ENCODE results near the gene PRSS22. TPM values are rescaled to one million over a fixed set of nuclear protein-coding genes. Genes with fewer than 3 reads are reported as not detected.

The PRSS22 gene
- total RNA-seq, 4 donors from 2014 or later, result 2.5 to 11.2 TPM; not detected in 2

DNA sequence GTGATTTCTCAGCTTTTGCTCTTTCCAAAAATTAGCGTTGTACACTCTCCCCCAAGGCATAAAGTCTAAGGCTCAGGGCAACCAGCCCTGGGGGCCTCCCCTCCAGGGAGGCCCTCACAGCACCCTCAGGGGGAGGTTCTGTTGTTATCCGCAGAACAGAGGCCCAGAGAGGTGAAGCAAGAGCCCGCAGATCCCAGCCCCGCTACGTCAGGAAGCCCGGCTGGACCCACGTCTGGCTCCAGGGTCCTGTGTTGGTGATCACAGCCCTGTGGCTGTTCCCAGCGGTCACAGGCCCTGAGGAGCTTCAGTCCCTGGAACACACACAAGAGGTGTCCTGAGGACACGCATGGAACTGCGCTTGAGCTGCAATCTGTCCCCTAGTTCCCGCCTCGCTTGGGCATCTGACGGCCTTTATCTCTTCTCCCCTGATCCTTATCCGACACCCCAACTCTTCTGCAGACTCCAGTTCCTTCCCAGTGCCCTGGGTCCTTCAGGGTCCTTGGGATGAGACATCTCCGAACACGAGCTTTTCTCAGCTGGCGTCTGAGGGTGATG, 29.0 kb downstream of the PRSS22 start:
- no peaks in the 10 kb centered on the region for H3K36me3 ChIP-seq
- intact Hi-C loops (cut with DNase I; ENCODE audit: low total_unique reads) (no loop called here), in situ Hi-C loops (cut with MboI; ENCODE audit: low pct_ligation_motif_present in 1 of 4, low pct_unique_long_range_greater_than_20kb in 1 of 4, low sequenced_read_pairs in 3 of 4) (no loop called here)
- TF ChIP-seq POLR2A (IDR thresholded peaks at IDR 0.05), result no peak
- TF ChIP-seq, protein P1, sequence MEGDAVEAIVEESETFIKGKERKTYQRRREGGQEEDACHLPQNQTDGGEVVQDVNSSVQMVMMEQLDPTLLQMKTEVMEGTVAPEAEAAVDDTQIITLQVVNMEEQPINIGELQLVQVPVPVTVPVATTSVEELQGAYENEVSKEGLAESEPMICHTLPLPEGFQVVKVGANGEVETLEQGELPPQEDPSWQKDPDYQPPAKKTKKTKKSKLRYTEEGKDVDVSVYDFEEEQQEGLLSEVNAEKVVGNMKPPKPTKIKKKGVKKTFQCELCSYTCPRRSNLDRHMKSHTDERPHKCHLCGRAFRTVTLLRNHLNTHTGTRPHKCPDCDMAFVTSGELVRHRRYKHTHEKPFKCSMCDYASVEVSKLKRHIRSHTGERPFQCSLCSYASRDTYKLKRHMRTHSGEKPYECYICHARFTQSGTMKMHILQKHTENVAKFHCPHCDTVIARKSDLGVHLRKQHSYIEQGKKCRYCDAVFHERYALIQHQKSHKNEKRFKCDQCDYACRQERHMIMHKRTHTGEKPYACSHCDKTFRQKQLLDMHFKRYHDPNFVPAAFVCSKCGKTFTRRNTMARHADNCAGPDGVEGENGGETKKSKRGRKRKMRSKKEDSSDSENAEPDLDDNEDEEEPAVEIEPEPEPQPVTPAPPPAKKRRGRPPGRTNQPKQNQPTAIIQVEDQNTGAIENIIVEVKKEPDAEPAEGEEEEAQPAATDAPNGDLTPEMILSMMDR (IDR thresholded peaks at IDR 0.05), result no peak
- no peak for TF ChIP-seq POLR2AphosphoS5 (IDR thresholded peaks at IDR 0.05)
- TF ChIP-seq EP300 (IDR thresholded peaks at IDR 0.05; ENCODE audit: low read depth), result no peak
- DNase-seq, result no peak
- 93% methylated on average over 17 of the region's 17 CpGs; no CpG with 5 or more reads in 1 of the 2 donors for WGBS, 2 donors (ENCODE audit: low coverage in 1 of 2)
- no peaks in the 10 kb centered on the region for H3K9me3 ChIP-seq
- peaks cover 0 to 15% (median 9%) of the 10 kb centered on the region in 4 donors for H3K4me1 ChIP-seq
- H3K27ac ChIP-seq, result peak overlapping the region in 1 of 4 donors; percentile 75
- no peak overlapping the region for H3K4me3 ChIP-seq
- H3K27me3 ChIP-seq, result peaks cover 8% of the 10 kb centered on the region

DNA sequence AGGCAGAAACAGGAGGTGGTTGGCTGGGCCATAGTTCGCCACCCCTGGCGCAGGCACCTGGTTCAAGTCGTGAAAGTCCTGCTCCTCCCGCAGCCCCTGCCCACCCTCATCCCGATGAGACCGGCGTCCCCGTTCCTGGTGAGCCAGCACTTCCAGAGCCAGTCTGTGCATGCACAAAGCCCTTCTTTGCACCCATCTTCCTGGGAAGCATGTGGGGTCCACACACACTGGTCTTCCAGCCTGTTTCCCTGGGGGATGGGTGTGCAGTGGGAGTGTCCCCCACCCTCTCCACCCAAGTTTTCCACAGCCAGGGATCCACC, 29.5 kb downstream of the PRSS22 start:
- WGBS, 2 donors (ENCODE audit: low coverage in 1 of 2), result 91% methylated on average over 8 of the region's 8 CpGs; no CpG with 5 or more reads in 1 of the 2 donors
- no peak for TF ChIP-seq POLR2AphosphoS5 (IDR thresholded peaks at IDR 0.05)
- TF ChIP-seq, protein P1 (IDR thresholded peaks at IDR 0.05), result no peak
- TF ChIP-seq POLR2A (IDR thresholded peaks at IDR 0.05), result no peak
- no peak for TF ChIP-seq EP300 (IDR thresholded peaks at IDR 0.05; ENCODE audit: low read depth)
- no peaks in the 10 kb centered on the region for H3K36me3 ChIP-seq
- in situ Hi-C loops (cut with MboI; ENCODE audit: low pct_ligation_motif_present in 1 of 4, low pct_unique_long_range_greater_than_20kb in 1 of 4, low sequenced_read_pairs in 3 of 4), result no loop called here
- no peak for DNase-seq
- H3K27me3 ChIP-seq, result peaks cover 8% of the 10 kb centered on the region
- no peak overlapping the region for H3K4me3 ChIP-seq
- intact Hi-C loops (cut with DNase I; ENCODE audit: low total_unique reads), result no loop called here
- peaks cover 0 to 15% (median 9%) of the 10 kb centered on the region in 4 donors for H3K4me1 ChIP-seq
- H3K27ac ChIP-seq, result no peak overlapping the region
- H3K9me3 ChIP-seq, result no peaks in the 10 kb centered on the region

DNA sequence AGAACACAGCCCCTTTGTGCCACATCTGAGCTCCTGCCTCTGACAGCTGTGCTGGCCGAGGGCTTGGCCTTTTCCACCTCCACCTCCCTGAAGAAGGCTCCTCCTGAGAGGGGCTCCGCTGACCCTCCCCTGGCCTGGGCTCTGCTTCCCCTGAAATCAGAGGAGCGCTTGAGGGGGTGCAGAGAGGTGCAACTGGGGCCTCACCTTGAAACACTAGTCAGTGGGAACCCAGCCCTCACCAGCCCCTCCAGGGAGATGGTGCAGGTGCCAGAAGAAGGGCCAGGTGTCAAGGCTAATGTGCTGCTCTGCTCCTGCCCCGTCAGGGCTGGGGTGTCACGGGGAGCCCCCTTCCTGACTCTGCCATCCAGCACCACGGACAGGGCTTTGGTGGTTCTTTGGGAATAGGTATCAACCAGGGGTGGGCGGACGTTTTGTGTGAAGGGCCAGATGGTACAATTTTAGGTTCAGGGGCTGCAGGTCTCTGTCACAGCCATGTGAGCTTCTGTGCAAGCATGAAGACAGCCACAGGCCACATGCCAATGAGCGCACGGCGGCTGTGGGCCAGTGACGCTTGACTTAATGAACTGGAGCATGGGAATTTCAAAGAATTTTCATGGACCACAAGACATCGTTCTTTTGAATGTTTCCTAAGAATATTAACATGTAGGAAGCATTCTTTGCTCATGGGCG, 30.0 kb downstream of the PRSS22 start:
- peaks cover 0 to 15% (median 9%) of the 10 kb centered on the region in 4 donors for H3K4me1 ChIP-seq
- peaks cover 8% of the 10 kb centered on the region for H3K27me3 ChIP-seq
- in situ Hi-C loops (cut with MboI; ENCODE audit: low pct_ligation_motif_present in 1 of 4, low pct_unique_long_range_greater_than_20kb in 1 of 4, low sequenced_read_pairs in 3 of 4), result no loop called here
- H3K27ac ChIP-seq, result no peak overlapping the region
- TF ChIP-seq, protein P1 (IDR thresholded peaks at IDR 0.05), result no peak
- no peak for TF ChIP-seq EP300 (IDR thresholded peaks at IDR 0.05; ENCODE audit: low read depth)
- no peak for TF ChIP-seq POLR2A (IDR thresholded peaks at IDR 0.05)
- TF ChIP-seq POLR2AphosphoS5 (IDR thresholded peaks at IDR 0.05), result no peak
- 81% methylated on average over 14 of the region's 14 CpGs; no CpG with 5 or more reads in 1 of the 2 donors for WGBS, 2 donors (ENCODE audit: low coverage in 1 of 2)
- DNase-seq, result no peak
- intact Hi-C loops (cut with DNase I; ENCODE audit: low total_unique reads), result no loop called here
- no peaks in the 10 kb centered on the region for H3K36me3 ChIP-seq
- no peak overlapping the region for H3K4me3 ChIP-seq
- no peaks in the 10 kb centered on the region for H3K9me3 ChIP-seq

DNA sequence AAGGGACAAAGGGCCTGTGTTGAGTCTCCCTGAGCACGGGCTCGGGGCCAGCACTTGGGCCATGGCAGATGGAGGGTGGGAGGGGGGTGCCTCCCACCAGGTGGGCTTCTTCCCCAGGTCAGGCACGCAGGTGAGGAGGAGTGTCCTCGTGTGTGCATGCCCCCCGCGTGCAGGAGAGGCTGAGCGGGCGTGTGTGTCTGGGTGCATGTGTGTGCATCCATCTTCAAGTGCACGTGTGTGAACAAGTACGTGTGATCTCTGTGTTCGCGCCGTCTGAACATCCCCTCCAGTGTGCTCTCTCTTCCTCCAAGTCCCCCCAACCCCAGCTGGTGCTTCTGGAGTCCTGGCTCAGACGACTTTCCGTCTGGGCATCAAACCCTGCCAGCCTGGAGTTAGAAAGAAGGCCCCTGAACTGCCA, 30.6 kb downstream of the PRSS22 start:
- in situ Hi-C loops (cut with MboI; ENCODE audit: low pct_ligation_motif_present in 1 of 4, low pct_unique_long_range_greater_than_20kb in 1 of 4, low sequenced_read_pairs in 3 of 4) (no loop called here), intact Hi-C loops (cut with DNase I; ENCODE audit: low total_unique reads) (no loop called here)
- Histone ChIP-seq H3K27me3 (peaks cover 8% of the 10 kb centered on the region), H3K9me3 (no peaks in the 10 kb centered on the region), H3K4me3 (no peak overlapping the region), H3K4me1 (peaks cover 0 to 15% (median 9%) of the 10 kb centered on the region in 4 donors), H3K36me3 (no peaks in the 10 kb centered on the region), H3K27ac (no peak overlapping the region)
- peak; percentile 4 for DNase-seq
- WGBS, 2 donors (ENCODE audit: low coverage in 1 of 2), result 76% methylated on average over 15 of the region's 15 CpGs; no CpG with 5 or more reads in 1 of the 2 donors
- no peak for TF ChIP-seq POLR2AphosphoS5 (IDR thresholded peaks at IDR 0.05)
- TF ChIP-seq, protein P1 (IDR thresholded peaks at IDR 0.05), result no peak
